T-cell (primary cell): ENCODE results near the gene MAP2K7. TPM values are rescaled to one million over a fixed set of nuclear protein-coding genes. Genes with fewer than 3 reads are reported as not detected.

Experiments
- ATAC-seq, 4 experiments: fragments of 200-7000 bp in 3 of 4; fragments of 150-1000 bp in 1 of 4; cut with Tn5 transposase; replicated peaks in 1 of 4; 1 replicate in 3 of 4; 2 replicates in 1 of 4; pipeline ENCODE4 v1.10.0; 2021; ENCODE audit warnings: moderate library complexity in 3 of 4, mild to moderate bottlenecking in 2 of 4, moderate number of reproducible peaks in 1 of 4
- CTCF ChIA-PET, 2 donors: fragments of 300-600 bp; sonication (Branson Sonifier 250); formaldehyde crosslinking; loops; one replicate each; lab custom pipeline; 2022; ENCODE audit warnings: antibody characterized with exemption in 2 of 2; lab: Charles Lee
- POLR2A ChIA-PET, 2 donors: fragments of 300-600 bp; sonication (Branson Sonifier 250); formaldehyde crosslinking; loops; one replicate each; lab custom pipeline; 2022; ENCODE audit warnings: antibody characterized with exemption in 2 of 2; lab: Charles Lee
- DNase-seq, 35 experiments: peaks; one replicate each; pipeline versions ENCODE4 v3.0.0 to v3.0.0-alpha.2; 2013 to 2023
- H3K27ac ChIP-seq: one replicate; pipeline ENCODE4 v1.5.1; 2013; ENCODE audit warnings: low read length
- H3K27me3 ChIP-seq, 2 experiments: replicated peaks in 1 of 2; 1 replicate in 1 of 2; 2 replicates in 1 of 2; pipeline versions ENCODE4 v1.6.1 to v1.7.0; 2013; ENCODE audit warnings: low read length in 1 of 2, mixed read lengths in 1 of 2; ENCODE audit not compliant: control insufficient read depth in 2 of 2, insufficient read depth in 2 of 2; ENCODE audit errors: extremely low read depth in 1 of 2
- H3K36me3 ChIP-seq, 2 donors: 1 replicate in 1 of 2; 2 replicates in 1 of 2; pipeline versions ENCODE4 v1.6.1 to v1.7.0; 2013; ENCODE audit warnings: low read length in 1 of 2; ENCODE audit not compliant: control insufficient read depth in 2 of 2, insufficient read depth in 1 of 2; ENCODE audit errors: extremely low read depth in 1 of 2
- H3K4me1 ChIP-seq, 2 experiments: 1 replicate in 1 of 2; 2 replicates in 1 of 2; pipeline versions ENCODE4 v1.6.1 to v1.7.0; 2013; ENCODE audit warnings: low read length in 2 of 2, mixed read lengths in 1 of 2; ENCODE audit not compliant: insufficient read depth in 2 of 2, control insufficient read depth in 1 of 2; ENCODE audit errors: extremely low read depth in 1 of 2
- H3K4me3 ChIP-seq, 2 donors: 1 replicate in 1 of 2; 2 replicates in 1 of 2; pipeline versions ENCODE4 v1.5.1 to v1.7.0; 2013; ENCODE audit warnings: mild to moderate bottlenecking in 2 of 2, low read length in 1 of 2, moderate library complexity in 1 of 2; ENCODE audit not compliant: control insufficient read depth in 1 of 2; ENCODE audit errors: extremely low read depth in 1 of 2
- H3K9me3 ChIP-seq: 2 replicates; pipeline ENCODE4 v1.7.0; 2013
- H3K27ac Mint-ChIP-seq, 2 donors: one replicate each; pipeline ENCODE4 v1.8.0; 2020 to 2021; ENCODE audit warnings: mild to moderate bottlenecking in 2 of 2, mixed read lengths in 2 of 2
- H3K27me3 Mint-ChIP-seq, 2 donors: one replicate each; pipeline ENCODE4 v1.8.0; 2021 to 2022; ENCODE audit warnings: mixed read lengths in 2 of 2
- H3K36me3 Mint-ChIP-seq: one replicate; pipeline ENCODE4 v1.8.0; 2021; ENCODE audit warnings: mixed read lengths
- H3K4me1 Mint-ChIP-seq, 3 donors: one replicate each; pipeline ENCODE4 v1.8.0; 2020 to 2022; ENCODE audit warnings: mixed read lengths in 3 of 3, mild to moderate bottlenecking in 1 of 3
- H3K4me3 Mint-ChIP-seq, 3 donors: one replicate each; pipeline ENCODE4 v1.8.0; 2020 to 2022; ENCODE audit warnings: mild to moderate bottlenecking in 3 of 3, mixed read lengths in 3 of 3, moderate library complexity in 3 of 3
- H3K9me3 Mint-ChIP-seq, 3 donors: one replicate each; pipeline ENCODE4 v1.8.0; 2020 to 2022; ENCODE audit warnings: mixed read lengths in 3 of 3
- WGBS: methylation state at CpG from one replicate; pipeline ENCODE4 v1.1.5; 2013; ENCODE audit warnings: missing lambda C conversion rate; ENCODE audit not compliant: insufficient coverage; 5-methylcytosine and 5-hydroxymethylcytosine counted together
- total RNA-seq, 35 experiments: library from RNA in 6 of 35; stranded (reverse) in 6 of 35; fragments of 120-200 nt in 1 of 35; gene quantifications; one replicate each; pipeline versions ENCODE4 v1.2.1 to v1.2.4 and lab custom pipeline; 2013 to 2026

The MAP2K7 gene
- total RNA-seq, 5 donors from 2014 or later (not counting 1 experiment from before 2014, with no cell fraction given), result 68.1 to 93.1 (median 73.5) TPM

DNA sequence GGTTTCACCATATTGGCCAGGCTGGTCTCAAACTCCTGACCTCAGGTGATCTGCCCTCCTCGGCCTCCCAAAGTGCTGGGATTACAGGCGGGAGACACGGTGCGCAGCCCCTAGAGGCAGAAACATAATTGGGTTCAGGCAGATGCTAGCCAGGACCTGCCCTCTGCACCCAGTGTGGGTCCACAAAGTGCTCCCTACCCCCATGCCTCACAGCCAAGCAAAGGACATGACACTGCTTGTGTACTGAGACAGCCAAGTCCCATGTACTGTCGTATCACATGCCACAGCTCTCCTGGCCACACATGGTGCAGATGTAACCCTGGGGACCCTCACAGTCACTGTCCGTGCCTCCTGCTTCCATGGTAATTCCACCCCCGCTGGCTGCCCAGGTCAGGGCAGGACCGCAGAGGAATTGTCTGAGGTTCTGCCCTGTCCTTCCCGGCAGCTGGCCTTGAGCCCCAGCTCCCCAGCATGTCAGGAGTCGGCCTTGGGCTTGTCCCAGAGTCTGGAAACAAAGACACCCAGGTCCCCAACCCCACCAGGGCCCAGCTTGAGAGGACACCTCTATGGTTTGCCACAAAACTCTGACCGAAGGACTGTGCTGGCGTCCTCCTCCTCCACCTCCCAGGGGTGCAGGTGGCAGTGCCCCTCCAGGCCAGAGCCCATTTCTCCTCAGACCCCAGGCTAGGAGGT is 37.1 kb upstream of the MAP2K7 start:
- POLR2A ChIA-PET, result no interaction called here
- Mint-ChIP-seq H3K4me1 (peaks cover 24 to 40% (median 30%) of the 10 kb centered on the region in 3 donors), H3K27me3 (peaks cover 8 to 14% of the 10 kb centered on the region in 2 donors), H3K36me3 (no peaks in the 10 kb centered on the region), H3K27ac (no peak overlapping the region), H3K4me3 (no peak overlapping the region), H3K9me3 (no peaks in the 10 kb centered on the region)
- H3K4me1 ChIP-seq, result peaks cover 4 to 58% of the 10 kb centered on the region in 2 experiments
- DNase-seq, result no peak
- peaks cover 0 to 69% of the 10 kb centered on the region in 2 experiments for H3K27me3 ChIP-seq
- ATAC-seq, result no peak
- no peaks in the 10 kb centered on the region for H3K36me3 ChIP-seq
- no peak overlapping the region for H3K27ac ChIP-seq
- CTCF ChIA-PET, result no interaction called here
- 86% methylated on average over 10 of the region's 12 CpGs for WGBS
- H3K4me3 ChIP-seq, result no peak overlapping the region
- H3K9me3 ChIP-seq, result no peaks in the 10 kb centered on the region

DNA sequence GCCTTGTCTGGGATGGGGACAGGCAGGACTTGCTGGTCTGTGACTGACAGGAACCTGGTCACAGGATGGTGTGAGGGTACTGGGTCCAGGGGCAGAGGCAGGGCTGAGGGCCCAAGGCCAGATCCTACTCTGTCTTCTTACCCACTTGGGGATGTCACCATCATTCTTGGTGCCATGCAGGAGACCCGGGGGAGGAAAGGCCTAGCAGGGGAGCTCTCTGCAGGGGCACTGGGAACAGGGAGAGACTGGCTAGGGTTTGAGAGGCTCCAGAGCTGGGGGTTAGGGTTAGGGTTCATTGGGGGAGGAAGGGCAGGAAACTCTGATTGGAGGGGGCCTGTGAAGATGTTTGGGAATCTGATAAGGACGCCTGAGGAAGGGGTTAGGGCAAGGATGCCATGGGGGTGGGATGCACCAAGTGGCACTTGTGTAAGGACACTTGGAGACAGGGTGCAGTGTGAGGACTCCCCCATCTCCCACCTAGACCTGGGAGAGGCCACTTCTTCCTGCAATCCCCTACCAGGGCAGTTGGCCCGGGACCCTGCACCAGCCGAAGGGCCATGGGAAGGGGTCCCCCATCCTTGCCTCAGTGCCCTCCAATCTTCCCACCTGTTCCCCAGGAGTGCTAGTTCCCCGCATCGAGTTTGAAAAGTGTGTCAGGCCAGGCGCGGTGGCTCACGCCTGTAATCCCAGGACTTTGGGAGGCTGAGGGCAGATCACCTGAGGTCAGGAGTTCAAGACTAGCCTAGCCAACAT is 36.4 kb upstream of the MAP2K7 start:
- ChIA-PET CTCF (no interaction called here), POLR2A (no interaction called here)
- ATAC-seq (no peak), DNase-seq (no peak)
- Histone ChIP-seq H3K36me3 (no peaks in the 10 kb centered on the region), H3K4me3 (no peak overlapping the region), H3K9me3 (no peaks in the 10 kb centered on the region), H3K27me3 (peaks cover 0 to 69% of the 10 kb centered on the region in 2 experiments), H3K4me1 (peaks cover 3 to 58% of the 10 kb centered on the region in 2 experiments), H3K27ac (no peak overlapping the region)
- H3K4me3 Mint-ChIP-seq, result peak overlapping the region in 1 of 3 donors; percentile 80
- H3K4me1 Mint-ChIP-seq, result peaks cover 29 to 43% (median 37%) of the 10 kb centered on the region in 3 donors
- 92% methylated on average over 6 of the region's 9 CpGs for WGBS
- H3K27me3 Mint-ChIP-seq, result peaks cover 14 to 16% of the 10 kb centered on the region in 2 donors
- H3K9me3 Mint-ChIP-seq, result no peaks in the 10 kb centered on the region
- no peak overlapping the region for H3K27ac Mint-ChIP-seq
- H3K36me3 Mint-ChIP-seq, result no peaks in the 10 kb centered on the region

GRCh38 chr19:7868326-7868670 is 35.4 kb upstream of the MAP2K7 start:
- Histone ChIP-seq H3K4me1 (peaks cover 3 to 61% of the 10 kb centered on the region in 2 experiments), H3K27ac (peak overlapping the region; percentile 76), H3K9me3 (no peaks in the 10 kb centered on the region), H3K36me3 (no peaks in the 10 kb centered on the region), H3K4me3 (peak overlapping the region; percentile 52 to 59), H3K27me3 (peaks cover 0 to 75% of the 10 kb centered on the region in 2 experiments)
- CTCF ChIA-PET, result interaction anchor here (1.0 to 1.9 kb wide), 5 partner anchors 9 to 300 kb away, joined by 3 to 32 read pairs (median 6); partner anchors contain the start of genes SNAPC2 (in 1 of the 2), TIMM44 (in 1 of the 2) and TRAPPC5 (in 1 of the 2)
- no peak overlapping the region for H3K27ac Mint-ChIP-seq
- H3K4me3 Mint-ChIP-seq, result peak overlapping the region; percentile 75 to 80 (median 76)
- ATAC-seq, result no peak
- POLR2A ChIA-PET, result interaction anchor here in 1 of 2 donors (0.5 kb wide), 1 partner anchor 52 kb away, joined by 5 read pairs; the partner anchor contains the start of gene SNAPC2
- H3K4me1 Mint-ChIP-seq, result peaks cover 33 to 48% (median 37%) of the 10 kb centered on the region in 3 donors
- DNase-seq, result peak in 1 of 35 experiments; percentile 18
- no peaks in the 10 kb centered on the region for H3K36me3 Mint-ChIP-seq
- H3K27me3 Mint-ChIP-seq, result peaks cover 17 to 22% of the 10 kb centered on the region in 2 donors
- 13% methylated on average over 20 of the region's 21 CpGs for WGBS
- no peaks in the 10 kb centered on the region for H3K9me3 Mint-ChIP-seq

GRCh38 chr19:7868671-7869452 is 34.8 kb upstream of the MAP2K7 start:
- Mint-ChIP-seq H3K4me1 (peaks cover 35 to 48% (median 37%) of the 10 kb centered on the region in 3 donors), H3K27me3 (peaks cover 17 to 24% of the 10 kb centered on the region in 2 donors), H3K36me3 (no peaks in the 10 kb centered on the region), H3K9me3 (no peaks in the 10 kb centered on the region), H3K27ac (peak overlapping the region; percentile 23 to 88), H3K4me3 (peak overlapping the region; percentile 75 to 80 (median 76))
- Histone ChIP-seq H3K4me3 (peak overlapping the region; percentile 58 to 59), H3K27me3 (peaks cover 0 to 75% of the 10 kb centered on the region in 2 experiments), H3K9me3 (no peaks in the 10 kb centered on the region), H3K36me3 (no peaks in the 10 kb centered on the region), H3K4me1 (peaks cover 3 to 65% of the 10 kb centered on the region in 2 experiments), H3K27ac (peak overlapping the region; percentile 76)
- DNase-seq (peak; percentile 70 to 96 (median 82)), ATAC-seq (peak; percentile 74 to 85 (median 83))
- WGBS, result under 1% methylated on average over 66 of the region's 67 CpGs
- ChIA-PET POLR2A (interaction anchor here (0.5 to 0.9 kb wide), 6 partner anchors 18 to 1910 kb away, joined by 3 to 5 read pairs (median 4); partner anchors contain the start of gene SNAPC2 (in 1 of the 2)), CTCF (interaction anchor here (0.7 to 1.9 kb wide), 16 partner anchors 8 to 800 kb away, joined by 3 to 32 read pairs (median 4); partner anchors contain the start of genes CERS4 (in 1 of the 2), MAP2K7 (in 1 of the 2), PNPLA6 (in 1 of the 2) and SNAPC2 (in 1 of the 2))

DNA sequence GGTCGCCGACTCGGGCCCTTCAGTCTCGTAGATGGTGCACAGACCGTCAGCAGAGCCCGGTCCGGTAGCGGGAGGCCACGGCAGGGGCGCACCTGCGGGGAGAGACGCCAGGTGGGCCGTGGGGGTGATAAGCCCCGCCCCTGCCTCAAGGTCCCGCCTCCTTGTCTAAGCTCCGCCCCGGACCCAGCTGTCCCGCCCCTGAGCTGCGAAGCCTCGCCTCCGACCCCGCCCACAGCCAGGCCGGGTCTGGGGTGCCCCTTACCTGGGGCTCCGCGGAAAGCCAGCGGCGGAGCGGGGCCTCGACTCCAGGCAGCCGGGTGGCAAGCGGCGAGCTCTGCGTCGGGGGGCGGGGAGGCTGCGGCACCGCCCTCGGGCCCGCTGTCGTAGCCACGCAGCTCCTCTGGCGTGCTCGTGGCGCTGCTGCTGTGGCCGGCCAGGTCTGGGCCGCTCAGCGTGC is 34.2 kb upstream of the MAP2K7 start:
- Histone ChIP-seq H3K4me1 (peaks cover 3 to 68% of the 10 kb centered on the region in 2 experiments), H3K36me3 (no peaks in the 10 kb centered on the region), H3K4me3 (peak overlapping the region; percentile 15 to 43), H3K9me3 (no peaks in the 10 kb centered on the region), H3K27ac (no peak overlapping the region), H3K27me3 (peaks cover 0 to 73% of the 10 kb centered on the region in 2 experiments)
- Mint-ChIP-seq H3K9me3 (no peaks in the 10 kb centered on the region), H3K27ac (no peak overlapping the region), H3K36me3 (no peaks in the 10 kb centered on the region), H3K4me3 (peak overlapping the region; percentile 67 to 80 (median 68)), H3K27me3 (peaks cover 17 to 24% of the 10 kb centered on the region in 2 donors), H3K4me1 (peaks cover 36 to 44% (median 37%) of the 10 kb centered on the region in 3 donors)
- ATAC-seq (peak; percentile 70 to 80 (median 74)), DNase-seq (peak; percentile 52 to 91 (median 75))
- ChIA-PET CTCF (interaction anchor here (0.6 to 1.9 kb wide), 17 partner anchors 9 to 800 kb away, joined by 3 to 32 read pairs (median 4); partner anchors contain the start of genes CERS4 (in 1 of the 2), MAP2K7 (in 1 of the 2), PNPLA6 (in 1 of the 2) and SNAPC2 (in 1 of the 2)), POLR2A (interaction anchor here (0.5 to 0.9 kb wide), 4 partner anchors 30 to 1965 kb away, joined by 3 to 5 read pairs (median 4); no protein-coding TSS in a partner anchor)
- under 1% methylated on average over 47 of the region's 47 CpGs for WGBS
